MM.1S (cell line): ENCODE measurements around the gene SPPL3.
"Not testable (repeated sequence)": the region's sequence is repeated elsewhere in the genome, so short reads cannot be mapped to it uniquely, and the experiment has no call there.

Experiments used
- DNase-seq: peaks from one replicate; pipeline ENCODE4 v3.0.0-alpha.2; 2015
- H2AFZ ChIP-seq: fragments of 300-600 bp; sonication (generic); 2 replicates; pipeline ENCODE4 v1.6.0; 2016; ENCODE audit warnings: antibody characterized with exemption, low read length
- H3F3A ChIP-seq: fragments of 300-600 bp; sonication (generic); 2 replicates; pipeline ENCODE4 v1.6.1; 2016; ENCODE audit warnings: mild to moderate bottlenecking, antibody characterized with exemption, low read length, moderate library complexity, mixed read lengths; ENCODE audit not compliant: insufficient read depth
- H3K27ac ChIP-seq: fragments of 300-600 bp; sonication (generic); 2 replicates; pipeline ENCODE4 v1.5.1; 2016; ENCODE audit warnings: mild to moderate bottlenecking, low read length
- H3K27me3 ChIP-seq: fragments of 300-600 bp; sonication (generic); replicated peaks from 2 replicates; pipeline ENCODE4 v1.6.0; 2016; ENCODE audit warnings: low read length; ENCODE audit not compliant: insufficient read depth
- H3K36me3 ChIP-seq: fragments of 300-600 bp; sonication (generic); replicated peaks from 2 replicates; pipeline ENCODE4 v1.6.1; 2016; ENCODE audit warnings: mild to moderate bottlenecking, low read length, mixed read lengths; ENCODE audit not compliant: insufficient read depth
- H3K4me1 ChIP-seq: fragments of 300-600 bp; sonication (generic); 2 replicates; pipeline ENCODE4 v1.6.1; 2016; ENCODE audit warnings: low read length, mixed read lengths
- H3K4me2 ChIP-seq: fragments of 300-600 bp; sonication (generic); 2 replicates; pipeline ENCODE4 v1.6.0; 2016; ENCODE audit warnings: low read depth, low read length
- H3K4me3 ChIP-seq: fragments of 300-600 bp; sonication (generic); 2 replicates; pipeline ENCODE4 v1.5.1; 2016; ENCODE audit warnings: low read length, mixed read lengths
- H3K79me2 ChIP-seq: fragments of 300-600 bp; sonication (generic); 2 replicates; pipeline ENCODE4 v1.6.1; 2016; ENCODE audit warnings: mixed run types, low read length, mixed read lengths
- H3K9ac ChIP-seq: fragments of 300-600 bp; sonication (generic); 2 replicates; pipeline ENCODE4 v1.6.1; 2016; ENCODE audit warnings: low read length, mixed read lengths
- H3K9me2 ChIP-seq: fragments of 300-600 bp; sonication (generic); replicated peaks from 2 replicates; pipeline ENCODE4 v1.6.1; 2016; ENCODE audit warnings: mild to moderate bottlenecking, low read length, mixed read lengths; ENCODE audit not compliant: insufficient read depth
- H3K9me3 ChIP-seq: fragments of 300-600 bp; sonication (generic); replicated peaks from 2 replicates; pipeline ENCODE4 v1.6.1; 2016; ENCODE audit warnings: mild to moderate bottlenecking, low read length, mixed read lengths; ENCODE audit not compliant: insufficient read depth
- H4K20me1 ChIP-seq: fragments of 300-600 bp; sonication (generic); 2 replicates; pipeline ENCODE4 v1.6.1; 2016; ENCODE audit warnings: mild to moderate bottlenecking, low read length, moderate library complexity, mixed read lengths; ENCODE audit not compliant: insufficient read depth
- EZH2 ChIP-seq: fragments of 300-600 bp; sonication (generic); optimal IDR thresholded peaks from 2 replicates; pipeline ENCODE3; 2017; ENCODE audit warnings: low read depth, mild to moderate bottlenecking, antibody characterized with exemption, low read length, mixed read lengths
- EZH2phosphoT487 ChIP-seq: fragments of 300-600 bp; sonication (generic); IDR thresholded peaks from 2 replicates; pipeline ENCODE4 v1.6.1; 2018; ENCODE audit warnings: antibody characterized with exemption, low read length
- TF ChIP-seq, protein P1 (sequence below): fragments of 300-600 bp; sonication (generic); IDR thresholded peaks from 2 replicates; pipeline ENCODE4 v1.5.1; 2016; ENCODE audit warnings: antibody characterized with exemption, low read length, mixed read lengths

The SPPL3 gene

DNA sequence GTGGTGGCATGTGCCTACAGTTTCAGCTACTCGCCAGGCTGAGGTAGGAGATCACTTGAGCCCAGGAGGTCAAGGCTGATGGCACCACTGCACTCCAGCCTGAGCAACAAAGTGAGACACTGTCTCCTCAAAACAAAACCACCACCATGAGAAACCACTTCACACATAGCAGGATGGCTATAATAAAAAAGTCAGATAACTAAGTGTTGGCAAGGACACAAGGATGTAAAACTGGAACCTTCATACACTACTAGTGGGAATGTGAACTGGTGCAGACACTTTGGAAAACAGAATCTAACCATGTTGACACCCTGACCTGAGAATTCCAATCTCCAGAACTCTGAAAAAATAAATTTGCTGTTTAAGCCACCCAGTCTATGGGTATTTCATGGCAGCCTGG lies 110.8 kb downstream of the SPPL3 start:
- H3K79me2 ChIP-seq = peaks cover 6% of the 10 kb centered on the region
- H3K4me1 ChIP-seq = peaks cover 8% of the 10 kb centered on the region
- no peak overlapping the region for H3K9ac ChIP-seq
- no peaks in the 10 kb centered on the region for H3K27me3 ChIP-seq
- H3K36me3 ChIP-seq = no peaks in the 10 kb centered on the region
- TF ChIP-seq EZH2 (no peak), EZH2phosphoT487 (no peak)
- TF ChIP-seq, protein P1, sequence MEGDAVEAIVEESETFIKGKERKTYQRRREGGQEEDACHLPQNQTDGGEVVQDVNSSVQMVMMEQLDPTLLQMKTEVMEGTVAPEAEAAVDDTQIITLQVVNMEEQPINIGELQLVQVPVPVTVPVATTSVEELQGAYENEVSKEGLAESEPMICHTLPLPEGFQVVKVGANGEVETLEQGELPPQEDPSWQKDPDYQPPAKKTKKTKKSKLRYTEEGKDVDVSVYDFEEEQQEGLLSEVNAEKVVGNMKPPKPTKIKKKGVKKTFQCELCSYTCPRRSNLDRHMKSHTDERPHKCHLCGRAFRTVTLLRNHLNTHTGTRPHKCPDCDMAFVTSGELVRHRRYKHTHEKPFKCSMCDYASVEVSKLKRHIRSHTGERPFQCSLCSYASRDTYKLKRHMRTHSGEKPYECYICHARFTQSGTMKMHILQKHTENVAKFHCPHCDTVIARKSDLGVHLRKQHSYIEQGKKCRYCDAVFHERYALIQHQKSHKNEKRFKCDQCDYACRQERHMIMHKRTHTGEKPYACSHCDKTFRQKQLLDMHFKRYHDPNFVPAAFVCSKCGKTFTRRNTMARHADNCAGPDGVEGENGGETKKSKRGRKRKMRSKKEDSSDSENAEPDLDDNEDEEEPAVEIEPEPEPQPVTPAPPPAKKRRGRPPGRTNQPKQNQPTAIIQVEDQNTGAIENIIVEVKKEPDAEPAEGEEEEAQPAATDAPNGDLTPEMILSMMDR = no peak
- H2AFZ ChIP-seq = no peak overlapping the region
- no peak overlapping the region for H3K4me3 ChIP-seq
- no peak overlapping the region for H3K27ac ChIP-seq
- no peaks in the 10 kb centered on the region for H3K9me3 ChIP-seq
- no peaks in the 10 kb centered on the region for H4K20me1 ChIP-seq
- no peak for DNase-seq
- H3K4me2 ChIP-seq = no peak overlapping the region
- H3F3A ChIP-seq = 0 out of 2 replicates have a peak, but pooled peaks cover under 1% of the 10 kb centered on the region
- H3K9me2 ChIP-seq = no peaks in the 10 kb centered on the region

GRCh38 chr12:120792456-120792855 lies 111.7 kb downstream of the SPPL3 start:
- H3K9ac ChIP-seq, H3F3A ChIP-seq, H3K9me2 ChIP-seq, H3K27me3 ChIP-seq, DNase-seq, H3K27ac ChIP-seq, H3K36me3 ChIP-seq, H4K20me1 ChIP-seq, H3K4me2 ChIP-seq, H3K4me1 ChIP-seq, H3K79me2 ChIP-seq, H3K9me3 ChIP-seq, H3K4me3 ChIP-seq, H2AFZ ChIP-seq: not testable (repeated sequence)

GRCh38 chr12:120791669-120792176 lies 112.4 kb downstream of the SPPL3 start:
- no peak overlapping the region for H2AFZ ChIP-seq
- no peaks in the 10 kb centered on the region for H3K9me3 ChIP-seq
- no peaks in the 10 kb centered on the region for H3K27me3 ChIP-seq
- no peaks in the 10 kb centered on the region for H3F3A ChIP-seq
- no peak overlapping the region for H3K27ac ChIP-seq
- H3K4me2 ChIP-seq = no peak overlapping the region
- no peaks in the 10 kb centered on the region for H3K9me2 ChIP-seq
- H3K9ac ChIP-seq = no peak overlapping the region
- H3K79me2 ChIP-seq = no peaks in the 10 kb centered on the region; the same call in 1 of the 2 replicates
- TF ChIP-seq, protein P1 = no peak
- no peak for TF ChIP-seq EZH2
- TF ChIP-seq EZH2phosphoT487 = no peak
- H3K4me3 ChIP-seq = no peak overlapping the region
- H4K20me1 ChIP-seq = no peaks in the 10 kb centered on the region
- no peak for DNase-seq
- H3K36me3 ChIP-seq = no peaks in the 10 kb centered on the region
- no peaks in the 10 kb centered on the region for H3K4me1 ChIP-seq

DNA sequence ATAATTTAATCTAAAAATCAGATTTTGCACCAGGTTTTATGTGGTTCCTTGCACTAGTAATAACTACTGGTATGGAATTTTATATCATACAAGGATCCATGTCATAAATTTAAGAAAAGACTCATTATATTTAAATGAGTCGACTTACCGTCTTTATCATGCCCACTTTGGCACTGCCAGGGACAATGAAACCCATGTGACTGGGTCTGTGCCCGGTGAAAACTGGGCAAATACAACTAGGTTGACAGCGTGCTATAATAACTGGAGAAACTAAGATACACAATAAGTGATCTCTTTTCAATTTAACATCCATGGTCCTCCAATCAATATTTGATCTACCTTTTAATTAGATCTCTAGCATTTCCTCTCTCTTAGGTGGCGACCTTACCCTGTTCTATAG lies 114.0 kb downstream of the SPPL3 start:
- Histone ChIP-seq H3K36me3 (no peaks in the 10 kb centered on the region), H3K9me3 (no peaks in the 10 kb centered on the region), H3K4me1 (no peaks in the 10 kb centered on the region), H3K79me2 (no peaks in the 10 kb centered on the region), H3K9ac (no peak overlapping the region), H3F3A (no peaks in the 10 kb centered on the region), H4K20me1 (no peaks in the 10 kb centered on the region), H2AFZ (no peak overlapping the region), H3K9me2 (no peaks in the 10 kb centered on the region), H3K27me3 (no peaks in the 10 kb centered on the region), H3K4me2 (no peak overlapping the region), H3K27ac (no peak overlapping the region), H3K4me3 (no peak overlapping the region)
- DNase-seq = no peak
- no peak for TF ChIP-seq EZH2phosphoT487
- no peak for TF ChIP-seq EZH2
- TF ChIP-seq, protein P1 = no peak
